ENCODE results near the gene FAXDC2.
"Not testable (repeated sequence)": the region's sequence is repeated elsewhere in the genome, so short reads cannot be mapped to it uniquely, and the experiment has no call there.

Gene FAXDC2

DNA sequence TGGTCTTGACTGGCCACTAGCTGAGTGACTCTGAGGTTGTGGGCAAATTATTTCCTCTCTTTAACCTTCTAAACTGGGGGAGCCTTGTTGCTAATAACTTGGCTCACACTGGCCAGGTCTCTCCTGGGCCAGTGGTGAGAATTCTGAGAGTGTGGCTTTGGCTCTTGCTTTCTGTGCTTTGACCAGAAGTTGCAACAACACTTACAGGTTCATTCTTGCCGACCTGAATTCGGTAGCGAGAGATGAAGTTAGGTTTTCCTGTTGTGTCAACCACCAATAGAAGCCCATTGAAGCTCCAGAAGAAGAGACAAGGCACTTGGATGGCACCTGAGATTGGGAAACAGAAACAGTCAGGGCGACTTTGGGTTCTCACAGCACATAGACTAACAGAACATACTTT is 19.8 kb downstream of the FAXDC2 start:
- DNase-seq (ENCODE audit: low spot score) = no peak

DNA sequence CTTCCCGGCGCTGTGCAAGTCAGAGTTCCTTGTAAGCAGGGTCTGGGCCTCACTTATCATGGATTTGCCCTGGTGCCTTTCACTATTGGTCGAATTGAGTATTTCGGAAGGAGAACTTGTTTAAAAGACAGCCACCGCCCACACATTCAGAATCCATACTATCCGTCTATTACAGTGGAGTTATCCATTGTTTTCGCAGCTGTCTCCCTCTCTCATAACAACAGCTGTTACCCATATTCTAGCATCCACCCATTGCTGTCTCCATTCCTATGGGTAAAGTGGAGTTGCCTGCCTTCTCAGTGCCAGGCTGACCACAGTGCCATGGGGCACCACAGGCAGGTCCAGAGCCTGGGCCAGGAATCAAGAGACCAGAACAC is 20.2 kb downstream of the FAXDC2 start:
- no peak for DNase-seq (ENCODE audit: low spot score)

DNA sequence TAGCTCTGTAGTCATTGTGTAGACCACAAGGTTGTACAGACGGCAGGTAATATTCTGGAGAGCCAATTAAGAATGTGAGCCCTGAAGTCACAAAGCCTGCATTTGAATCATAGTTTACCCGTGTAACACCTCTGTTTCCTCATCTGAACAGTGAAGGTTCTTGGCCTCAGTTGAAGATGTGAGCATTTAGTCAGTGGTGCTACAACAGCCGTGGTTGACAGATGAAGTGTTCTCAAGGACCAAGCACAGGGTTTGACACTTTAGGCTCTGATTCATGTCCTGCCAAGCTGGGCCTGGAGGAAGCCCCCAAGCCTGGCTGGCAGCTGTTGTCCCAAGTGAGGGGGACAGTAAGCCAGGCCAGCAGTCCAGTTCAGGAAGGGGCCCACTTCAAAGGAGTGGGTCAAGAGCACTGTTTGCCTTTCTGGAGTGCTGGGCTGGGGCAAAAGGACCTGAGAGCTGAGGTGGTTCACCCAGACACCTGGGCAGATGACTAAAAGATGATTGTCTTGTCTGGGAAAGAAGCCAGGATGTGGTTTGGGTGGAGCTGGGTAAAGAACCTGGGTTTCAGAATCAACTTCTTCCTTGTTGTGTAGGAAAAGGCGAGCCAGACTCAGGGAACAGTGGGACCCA is 20.7 kb downstream of the FAXDC2 start:
- DNase-seq (ENCODE audit: low spot score) = no peak

- DNase-seq (ENCODE audit: low spot score) = no peak
Measured at GRCh38 chr5:154829181-154829588, 21.2 kb downstream of the FAXDC2 start.

DNA sequence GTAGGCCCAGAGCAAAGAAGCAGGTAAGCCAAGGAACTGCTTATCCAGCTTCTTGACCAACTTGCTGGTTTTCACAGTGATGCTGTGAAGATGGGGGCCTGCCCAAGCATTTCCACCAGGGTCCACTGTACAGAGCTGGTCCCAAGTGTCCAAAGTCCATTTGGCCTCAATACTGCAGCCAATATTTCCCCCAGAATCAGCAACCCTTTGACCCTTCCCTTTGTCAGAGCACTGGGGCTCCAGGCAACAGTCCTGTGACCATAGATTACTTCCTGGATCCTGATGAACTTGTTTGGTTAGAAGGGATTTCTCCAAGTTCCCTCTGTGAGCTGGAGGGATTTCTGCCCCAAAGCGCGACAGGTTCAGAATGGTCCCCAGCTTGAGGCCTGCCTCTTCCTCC is 26.3 kb downstream of the FAXDC2 start:
- no peak for DNase-seq (ENCODE audit: low spot score)

DNA sequence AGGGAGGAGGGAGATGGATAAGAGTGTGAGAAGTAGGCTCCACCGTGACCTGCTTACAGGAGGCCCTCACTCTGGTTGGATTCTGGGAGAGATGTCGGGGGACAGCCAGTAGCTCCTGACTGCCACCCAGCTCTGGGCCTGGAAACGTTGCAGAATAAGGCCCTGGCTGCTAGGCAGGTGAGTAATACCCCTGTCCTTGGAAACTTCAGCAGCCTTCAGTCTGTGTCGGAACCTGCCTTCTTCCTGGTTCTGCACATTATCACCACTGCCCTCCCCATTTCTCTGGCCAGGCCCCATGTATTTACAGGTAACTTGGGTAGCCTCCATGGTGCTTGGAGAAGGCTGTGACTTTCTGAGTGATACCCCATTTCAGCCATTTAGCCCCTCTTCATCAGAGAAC is 26.8 kb downstream of the FAXDC2 start:
- no peak for DNase-seq (ENCODE audit: low spot score)

DNA sequence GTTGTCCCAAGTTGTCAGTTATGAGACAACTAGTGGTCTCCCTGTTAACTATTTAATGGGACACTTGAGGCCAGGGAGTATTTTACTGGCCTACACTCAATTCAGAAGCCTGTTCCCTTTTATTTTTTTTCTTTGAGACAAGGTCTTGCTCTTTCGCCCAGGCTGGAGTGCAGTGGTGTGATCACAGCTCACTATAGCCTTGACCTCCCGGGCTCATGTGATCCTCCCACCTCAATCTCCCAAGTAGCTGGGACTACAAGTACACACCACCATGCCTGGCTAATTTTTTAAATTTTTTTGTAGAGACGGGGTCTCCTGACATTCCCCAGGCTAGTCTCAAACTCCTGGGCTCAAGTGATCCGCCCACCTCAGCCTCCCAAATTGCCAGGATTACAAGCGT is 27.5 kb downstream of the FAXDC2 start:
- DNase-seq (ENCODE audit: low spot score) = not testable (repeated sequence)

DNA sequence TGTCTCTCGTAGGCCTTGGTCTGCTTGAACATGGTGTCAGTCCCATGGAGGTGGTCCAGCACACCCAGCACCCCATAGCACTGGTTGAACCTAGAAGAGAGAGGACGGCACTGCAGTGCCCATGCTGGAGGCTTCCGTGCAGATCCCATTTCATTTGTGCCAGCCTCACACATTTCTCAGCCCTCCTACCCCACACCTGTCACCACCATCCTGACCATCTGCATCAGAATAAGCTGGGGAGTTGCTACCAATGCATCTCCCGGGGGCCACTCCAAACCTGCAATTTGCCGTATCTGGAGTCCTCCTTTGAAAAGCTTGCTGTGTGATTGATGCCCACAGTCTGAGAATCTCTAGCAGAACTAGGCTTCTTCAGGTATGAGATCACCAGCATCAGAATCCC is 30.0 kb downstream of the FAXDC2 start:
- no peak for DNase-seq (ENCODE audit: low spot score)

DNA sequence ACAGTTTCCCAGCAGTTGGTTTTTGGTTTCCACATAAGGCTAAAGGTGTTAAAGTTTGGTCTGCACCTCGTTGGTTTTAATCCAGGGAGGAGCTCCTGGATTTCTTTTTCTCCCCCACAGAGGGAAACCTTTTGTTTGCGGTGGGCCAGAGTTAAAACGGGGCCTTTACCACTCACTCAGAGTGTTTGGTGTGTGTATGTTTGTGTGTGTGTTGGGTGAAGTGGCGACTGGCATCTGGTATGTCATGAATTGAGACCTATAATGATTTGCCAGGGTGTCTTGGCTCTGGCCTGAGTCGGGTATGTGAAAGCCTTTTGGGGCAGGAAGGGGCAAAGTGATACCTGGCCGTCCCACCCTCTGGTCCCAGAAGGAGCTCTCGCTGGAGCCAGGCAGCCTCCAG is 30.9 kb downstream of the FAXDC2 start:
- no peak for DNase-seq (ENCODE audit: low spot score)

DNA sequence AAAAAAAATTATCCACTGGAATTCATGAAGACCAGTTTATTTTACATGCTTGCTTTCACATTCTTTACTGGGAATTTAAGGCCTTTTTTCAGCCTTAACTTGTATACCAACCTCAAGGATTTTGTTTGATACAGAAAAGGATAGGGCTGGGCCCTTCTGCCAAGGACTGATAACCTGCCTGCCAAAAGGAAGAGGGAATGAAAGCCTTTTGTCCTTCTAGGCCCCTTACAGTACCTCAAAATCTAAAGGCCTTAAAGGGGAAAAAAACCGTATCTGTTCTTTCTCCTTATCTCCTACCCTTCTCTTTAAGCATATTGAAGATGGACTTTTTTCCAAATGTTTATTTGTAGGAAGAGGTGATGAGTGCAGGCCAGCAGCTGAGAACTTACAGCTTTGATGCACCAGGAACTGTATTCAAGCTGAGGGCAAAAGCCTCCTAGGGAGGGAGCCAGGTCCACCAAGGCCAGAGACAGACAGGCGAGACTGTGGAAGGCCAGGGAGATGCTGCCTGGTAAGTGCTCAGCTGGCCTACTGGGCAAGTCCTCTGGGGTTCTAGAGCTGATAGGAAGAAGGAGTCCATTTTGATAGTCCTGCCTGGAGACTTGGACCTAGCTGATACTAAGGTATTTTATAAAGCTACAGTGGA is 31.8 kb downstream of the FAXDC2 start:
- DNase-seq (ENCODE audit: low spot score) = no peak

DNA sequence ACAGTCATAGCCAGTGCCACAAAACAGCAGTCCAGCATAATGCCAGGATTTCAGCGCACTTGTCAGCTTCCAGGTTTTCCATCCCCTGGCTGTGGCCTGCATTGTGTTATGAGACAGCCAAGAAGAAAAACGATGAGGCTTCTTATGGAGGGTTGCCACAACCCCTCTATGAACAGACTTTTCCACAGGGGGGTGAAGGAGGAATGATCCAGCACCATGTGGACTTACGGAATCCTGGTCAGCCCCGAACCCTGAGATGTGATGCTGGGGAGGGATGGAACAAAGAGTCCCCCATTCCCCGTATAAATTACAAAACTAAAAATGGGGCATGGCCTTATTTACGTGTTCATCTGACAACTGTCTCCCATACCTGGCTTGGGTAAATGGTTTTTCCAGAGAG is 32.6 kb downstream of the FAXDC2 start:
- no peak for DNase-seq (ENCODE audit: low spot score)

DNA sequence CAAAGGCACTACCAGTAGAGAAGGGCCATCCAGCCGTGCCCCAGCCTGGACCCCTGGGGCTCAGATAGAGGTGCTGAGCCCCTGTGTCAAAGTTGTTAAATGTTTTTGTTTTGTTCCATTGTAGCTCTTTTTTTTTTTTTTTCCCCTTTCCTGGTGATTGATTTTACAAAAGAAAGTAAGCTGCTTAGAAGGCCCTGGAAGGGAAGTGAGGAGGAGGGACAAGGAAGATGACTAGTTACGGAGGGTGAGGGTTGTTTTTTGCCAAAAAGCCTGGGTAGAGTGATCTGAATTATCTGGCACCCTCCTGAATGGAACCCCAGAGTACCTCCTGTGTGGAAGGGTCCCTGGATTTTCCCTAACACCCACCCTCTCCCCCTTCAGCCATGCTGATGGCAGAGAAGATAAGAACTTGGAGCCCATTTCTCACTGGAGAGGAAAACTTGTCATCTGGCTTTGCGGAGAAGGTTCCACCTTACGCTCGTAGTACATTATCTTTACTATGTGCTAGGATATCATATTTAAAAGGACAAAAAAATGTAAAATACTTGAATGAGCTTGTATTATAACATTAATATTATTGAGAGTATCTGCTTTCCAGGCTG is 33.4 kb downstream of the FAXDC2 start:
- no peak for DNase-seq (ENCODE audit: low spot score)

DNA sequence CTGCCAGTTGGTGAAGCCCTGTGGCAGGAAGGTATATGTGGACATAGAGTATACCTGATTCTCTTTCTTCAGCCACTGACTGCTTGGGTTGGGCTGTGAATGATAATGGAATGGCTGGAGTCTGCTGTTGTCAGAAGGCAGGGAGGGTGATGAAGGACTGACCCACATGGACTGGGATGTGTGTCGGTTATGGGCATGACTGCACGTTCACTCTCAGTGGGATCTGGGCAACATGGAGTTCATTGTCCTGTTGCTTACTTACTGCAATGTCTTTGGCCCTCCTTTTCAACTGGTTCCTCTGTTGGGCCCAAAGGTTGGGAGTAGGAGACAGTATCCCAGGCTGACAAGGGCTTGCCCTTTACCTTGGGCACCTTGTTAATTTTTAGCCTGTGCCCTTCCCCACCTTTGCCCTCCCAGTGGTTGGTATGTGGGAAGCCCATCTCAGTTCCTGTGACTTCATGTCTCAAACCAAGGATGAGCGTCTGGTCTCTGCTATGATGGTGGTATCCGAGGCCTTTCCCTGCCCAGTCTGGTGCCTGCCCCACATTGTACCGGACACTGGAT is 34.6 kb downstream of the FAXDC2 start:
- no peak for DNase-seq (ENCODE audit: low spot score)

DNA sequence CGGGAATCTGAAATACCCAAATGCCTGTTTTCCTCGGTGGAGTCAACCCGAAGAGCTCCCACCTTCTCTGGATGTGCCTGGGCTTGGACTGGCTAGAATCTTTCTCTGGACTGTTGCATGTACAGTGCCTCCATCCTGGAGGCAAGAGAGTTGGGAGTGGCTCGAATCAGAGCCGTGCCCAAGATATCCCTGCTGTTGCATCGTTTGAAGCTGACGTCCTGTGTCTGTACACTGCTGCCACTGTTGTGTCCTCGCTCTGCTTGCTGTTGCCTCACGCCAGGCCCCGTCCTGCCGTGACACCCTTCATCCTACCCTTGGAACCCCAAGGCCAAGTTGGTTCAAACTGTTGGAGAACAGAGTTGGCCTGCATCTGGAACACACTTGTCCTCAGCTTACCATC is 35.4 kb downstream of the FAXDC2 start:
- DNase-seq (ENCODE audit: low spot score) = no peak

DNA sequence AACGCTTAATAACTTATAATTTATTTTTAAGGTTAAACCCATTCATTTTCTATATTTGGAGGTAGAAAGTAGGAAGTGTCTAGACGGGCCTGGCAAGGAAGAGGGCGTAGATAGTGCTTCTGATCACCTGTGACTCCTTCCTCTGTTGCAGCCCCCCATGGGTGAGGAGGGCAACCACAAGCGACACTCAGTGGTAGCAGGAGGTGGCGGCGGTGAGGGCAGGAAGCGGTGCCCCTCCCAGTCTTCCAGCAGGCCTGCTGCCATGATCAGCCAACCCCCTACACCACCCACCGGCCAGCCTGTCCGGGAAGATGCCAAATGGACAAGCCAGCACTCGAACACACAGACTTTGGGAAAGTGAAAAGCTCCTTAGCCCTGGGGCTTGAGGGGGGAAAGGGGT is 36.7 kb downstream of the FAXDC2 start:
- no peak for DNase-seq (ENCODE audit: low spot score)

GRCh38 chr5:154813158-154813557 is 37.2 kb downstream of the FAXDC2 start:
- DNase-seq (ENCODE audit: low spot score) = no peak

- peak; percentile 58 for DNase-seq (ENCODE audit: low spot score)
Measured at GRCh38 chr5:154811653-154812465, 38.5 kb downstream of the FAXDC2 start.

- no peak for DNase-seq (ENCODE audit: low spot score)
Measured at GRCh38 chr5:154811239-154811638, 39.2 kb downstream of the FAXDC2 start.

- DNase-seq (ENCODE audit: low spot score) = no peak
Measured at GRCh38 chr5:154806176-154806575, 44.2 kb downstream of the FAXDC2 start.

DNA sequence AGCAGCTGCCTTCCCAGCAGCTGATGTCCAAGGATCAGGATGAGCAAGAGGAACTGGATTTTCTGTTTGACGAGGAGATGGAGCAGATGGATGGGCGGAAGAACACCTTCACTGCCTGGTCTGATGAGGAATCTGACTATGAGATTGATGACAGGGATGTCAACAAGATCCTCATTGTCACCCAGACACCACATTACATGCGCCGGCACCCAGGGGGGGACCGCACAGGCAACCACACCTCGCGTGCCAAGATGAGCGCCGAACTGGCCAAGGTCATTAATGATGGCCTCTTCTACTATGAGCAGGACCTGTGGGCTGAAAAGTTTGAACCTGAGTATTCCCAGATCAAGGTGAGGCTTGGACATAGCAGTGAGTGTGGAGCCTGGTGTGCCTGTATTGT is 48.4 kb downstream of the FAXDC2 start:
- no peak for DNase-seq (ENCODE audit: low spot score)

DNA sequence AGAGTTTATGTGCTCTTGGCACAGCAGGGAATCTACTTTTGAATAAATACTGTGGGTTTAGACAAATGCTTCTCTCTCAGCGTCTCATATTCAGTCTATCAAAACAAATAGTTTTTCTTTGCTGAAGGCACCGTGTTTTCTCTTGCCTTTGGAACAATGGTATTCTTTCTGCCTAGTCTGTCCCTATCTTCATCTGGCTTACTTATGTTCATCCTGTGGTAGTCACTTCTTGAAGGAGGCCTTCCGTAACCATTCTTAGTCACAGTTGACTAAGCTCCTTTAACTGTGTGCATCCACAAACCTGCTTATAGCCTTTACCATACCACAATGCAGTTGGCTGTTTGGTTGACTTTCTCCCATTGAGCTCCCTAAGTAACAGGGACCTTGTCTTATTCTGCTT is 49.3 kb downstream of the FAXDC2 start:
- no peak for DNase-seq (ENCODE audit: low spot score)

- DNase-seq (ENCODE audit: low spot score) = no peak
Measured at GRCh38 chr5:154800582-154800981, 49.8 kb downstream of the FAXDC2 start.

DNA sequence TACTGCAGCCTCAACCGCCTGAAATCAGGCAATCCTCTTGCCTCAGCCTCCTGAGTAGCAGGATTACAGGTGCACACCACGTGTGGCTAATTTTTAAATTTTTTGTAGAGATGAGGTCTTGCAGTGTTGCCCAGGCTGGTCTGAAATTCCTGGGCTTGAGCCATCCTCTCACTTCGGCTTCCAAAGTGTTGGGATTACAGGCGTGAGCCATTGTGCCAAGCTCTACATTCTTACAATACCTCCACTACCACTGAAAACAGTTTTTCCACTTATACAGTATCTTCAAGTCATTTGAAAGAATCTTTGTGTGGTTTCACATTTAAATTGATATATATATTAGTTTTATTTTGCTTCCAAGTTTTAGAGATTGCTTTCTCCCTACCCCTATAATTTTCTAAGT is 52.6 kb downstream of the FAXDC2 start:
- no peak for DNase-seq (ENCODE audit: low spot score)

All from kidney capillary endothelial cell (primary cell).